ENCODE data around the gene DPP10.

The DPP10 gene

GRCh38 chr2:115163572-115163971 lies 721.1 kb downstream of the DPP10 start:
- H3K4me3 ChIP-seq (ENCODE audit: low read length): no peak overlapping the region
- no peak for TF ChIP-seq CTCF (conservative IDR thresholded peaks at IDR 0.05; ENCODE audit: low read depth, low read length)
- no peak for DNase-seq (ENCODE audit: low read depth)

GRCh38 chr2:115165529-115166109 lies 723.2 kb downstream of the DPP10 start:
- H3K4me3 ChIP-seq (ENCODE audit: low read length): no peak overlapping the region
- peak; percentile 64 for TF ChIP-seq CTCF (conservative IDR thresholded peaks at IDR 0.05; ENCODE audit: low read depth, low read length)
- no peak for DNase-seq (ENCODE audit: low read depth)

- DNase-seq (ENCODE audit: low read depth): no peak
- no peak overlapping the region for H3K4me3 ChIP-seq (ENCODE audit: low read length)
These were observed 726.0 kb downstream of the DPP10 start for GRCh38 chr2:115168457-115168856.

GRCh38 chr2:115169814-115170213 lies 727.4 kb downstream of the DPP10 start:
- no peak for TF ChIP-seq CTCF (conservative IDR thresholded peaks at IDR 0.05; ENCODE audit: low read depth, low read length)
- no peak overlapping the region for H3K4me3 ChIP-seq (ENCODE audit: low read length)
- DNase-seq (ENCODE audit: low read depth): no peak

More at GRCh38 chr2:115168457-115168856, 726.0 kb downstream of the DPP10 start:
- no peak for TF ChIP-seq CTCF (conservative IDR thresholded peaks at IDR 0.05; ENCODE audit: low read depth, low read length)

GRCh38 chr2:115171751-115172150 lies 729.3 kb downstream of the DPP10 start:
- no peak for DNase-seq (ENCODE audit: low read depth)
- H3K4me3 ChIP-seq (ENCODE audit: low read length): no peak overlapping the region
- no peak for TF ChIP-seq CTCF (conservative IDR thresholded peaks at IDR 0.05; ENCODE audit: low read depth, low read length)

GRCh38 chr2:115174651-115175050 lies 732.2 kb downstream of the DPP10 start:
- TF ChIP-seq CTCF (conservative IDR thresholded peaks at IDR 0.05; ENCODE audit: low read depth, low read length): no peak
- H3K4me3 ChIP-seq (ENCODE audit: low read length): no peak overlapping the region
- DNase-seq (ENCODE audit: low read depth): no peak

- no peak overlapping the region for H3K4me3 ChIP-seq (ENCODE audit: low read length)
- DNase-seq (ENCODE audit: low read depth): no peak
- TF ChIP-seq CTCF (conservative IDR thresholded peaks at IDR 0.05; ENCODE audit: low read depth, low read length): no peak
These were observed 740.7 kb downstream of the DPP10 start for GRCh38 chr2:115183144-115183543.

All from retinal pigment epithelial cell (primary cell).